IMR-90 (cell line): ENCODE measurements around the gene NRL. TPM values are rescaled to one million over a fixed set of nuclear protein-coding genes. Genes with fewer than 3 reads are reported as not detected.

Experiments used
- ATAC-seq: fragments of 200-7000 bp; cut with Tn5 transposase; 2 replicates; pipeline ENCODE4 v1.9.1; 2020; ENCODE audit warnings: low read depth, mild to moderate bottlenecking, moderate library complexity
- BruUV-seq: library from RNA; stranded (reverse); fragments of 400-500 nt; replicated peaks from 2 replicates; lab custom pipeline; 2021; lab: Mats Ljungman, UMichigan
- CTCF ChIA-PET: fragments of 300-600 bp; formaldehyde crosslinking; extraction: SDS; loops from one replicate; lab custom pipeline; 2021; ENCODE audit warnings: antibody characterized with exemption; lab: Yijun Ruan, JAX
- POLR2A ChIA-PET: fragments of 300-600 bp; sonication (Branson Sonifier 250); formaldehyde crosslinking; loops from one replicate; lab custom pipeline; 2022; ENCODE audit warnings: antibody characterized with exemption; ENCODE audit not compliant: unreplicated experiment; lab: Charles Lee
- DNase-seq: peaks from one replicate; pipeline ENCODE4 v3.0.0; 2013
- H2AFZ ChIP-seq: replicated peaks from 2 replicates; pipeline ENCODE3; 2013; ENCODE audit warnings: low read length, mild to moderate bottlenecking; ENCODE audit not compliant: poor library complexity
- H2AK5ac ChIP-seq: 2 replicates; pipeline ENCODE4 v1.6.1; 2013; ENCODE audit warnings: low read depth, low read length, inconsistent platforms
- H2AK9ac ChIP-seq: replicated peaks from 2 replicates; pipeline ENCODE3; 2013; ENCODE audit warnings: mild to moderate bottlenecking, low read depth, low read length, moderate library complexity; ENCODE audit not compliant: poor library complexity
- H2BK120ac ChIP-seq: 2 replicates; pipeline ENCODE4 v1.6.1; 2013; ENCODE audit warnings: low read depth, low read length, inconsistent platforms
- H2BK15ac ChIP-seq: 3 replicates; pipeline ENCODE4 v1.6.1; 2013; ENCODE audit warnings: low read depth, low read length, inconsistent platforms
- H2BK20ac ChIP-seq: 2 replicates; pipeline ENCODE4 v1.6.1; 2013; ENCODE audit warnings: low read depth, mild to moderate bottlenecking, inconsistent platforms, low read length, moderate library complexity
- H2BK5ac ChIP-seq: 2 replicates; pipeline ENCODE4 v1.6.1; 2013; ENCODE audit warnings: mild to moderate bottlenecking, low read depth, low read length, inconsistent platforms; ENCODE audit not compliant: poor library complexity, severe bottlenecking
- H3K14ac ChIP-seq: replicated peaks from 2 replicates; pipeline ENCODE4 v1.6.1; 2013; ENCODE audit warnings: low read depth, low read length, inconsistent platforms
- H3K18ac ChIP-seq: 2 replicates; pipeline ENCODE4 v1.6.1; 2013; ENCODE audit warnings: low read depth, low read length, control low read depth
- H3K23ac ChIP-seq: 2 replicates; pipeline ENCODE4 v1.6.1; 2013; ENCODE audit warnings: low read depth, low read length, inconsistent platforms
- H3K27ac ChIP-seq: 2 replicates; pipeline ENCODE4 v1.5.1; 2013; ENCODE audit warnings: mild to moderate bottlenecking, control low read depth, low read length; ENCODE audit not compliant: insufficient read depth
- H3K27me3 ChIP-seq: 2 replicates; pipeline ENCODE4 v1.6.1; 2013; ENCODE audit warnings: low read length; ENCODE audit not compliant: control insufficient read depth, insufficient read depth
- H3K36me3 ChIP-seq: 2 replicates; pipeline ENCODE4 v1.6.1; 2013; ENCODE audit warnings: low read length, mixed read lengths; ENCODE audit not compliant: control insufficient read depth, insufficient read depth
- H3K4ac ChIP-seq: 2 replicates; pipeline ENCODE4 v1.6.1; 2013; ENCODE audit warnings: low read depth, low read length, inconsistent platforms
- H3K4me1 ChIP-seq: 2 replicates; pipeline ENCODE4 v1.6.1; 2013; ENCODE audit warnings: low read length, mixed read lengths; ENCODE audit not compliant: control insufficient read depth, insufficient read depth
- H3K4me2 ChIP-seq: 2 replicates; pipeline ENCODE4 v1.6.1; 2013; ENCODE audit warnings: low read depth, mild to moderate bottlenecking, control low read depth, low read length, moderate library complexity
- H3K4me3 ChIP-seq: 2 replicates; pipeline ENCODE4 v1.5.1; 2013; ENCODE audit warnings: low read depth, mild to moderate bottlenecking, control low read depth, low read length, moderate library complexity; ENCODE audit not compliant: insufficient read depth
- H3K56ac ChIP-seq: 2 replicates; pipeline ENCODE4 v1.6.1; 2013; ENCODE audit warnings: low read length, inconsistent platforms; ENCODE audit not compliant: insufficient read depth; ENCODE audit errors: extremely low read depth
- H3K79me1 ChIP-seq, 2 experiments: 2 replicates each; pipeline ENCODE4 v1.6.1; 2013; ENCODE audit warnings: low read length in 2 of 2, inconsistent platforms in 1 of 2, low read depth in 1 of 2
- H3K9ac ChIP-seq: 2 replicates; pipeline ENCODE4 v1.6.1; 2013; ENCODE audit warnings: low read depth, low read length, control low read depth
- H3K9me1 ChIP-seq: 2 replicates; pipeline ENCODE4 v1.6.1; 2013; ENCODE audit warnings: low read length, inconsistent platforms; ENCODE audit not compliant: insufficient read depth
- H3K9me3 ChIP-seq: 2 replicates; pipeline ENCODE4 v1.6.1; 2013; ENCODE audit warnings: low read length; ENCODE audit not compliant: control insufficient read depth, insufficient read depth
- H4K20me1 ChIP-seq: 2 replicates; pipeline ENCODE4 v1.6.1; 2013; ENCODE audit warnings: low read length, inconsistent platforms; ENCODE audit not compliant: insufficient read depth
- H4K5ac ChIP-seq: 2 replicates; pipeline ENCODE4 v1.6.1; 2013; ENCODE audit warnings: mild to moderate bottlenecking, low read depth, low read length, control low read depth
- H4K8ac ChIP-seq, 2 experiments: 2 replicates each; pipeline ENCODE4 v1.6.1; 2013; ENCODE audit warnings: low read depth in 2 of 2, low read length in 2 of 2, control low read depth in 1 of 2, inconsistent platforms in 1 of 2
- H4K91ac ChIP-seq: 2 replicates; pipeline ENCODE4 v1.6.1; 2013; ENCODE audit warnings: low read depth, low read length, inconsistent platforms; ENCODE audit not compliant: insufficient read depth
- BHLHE40 ChIP-seq: fragments of 150-350 bp; IDR thresholded peaks from 2 replicates; pipeline ENCODE4 v1.6.1; 2016; ENCODE audit warnings: mild to moderate bottlenecking, low read depth, low read length
- CEBPB ChIP-seq: IDR thresholded peaks from 2 replicates; pipeline ENCODE4 v1.6.1; 2012; ENCODE audit warnings: low read depth, low read length, improper control_type of control experiment
- CHD1 ChIP-seq: IDR thresholded peaks from 2 replicates; pipeline ENCODE4 v1.6.1; 2012; ENCODE audit warnings: low read depth, low read length, improper control_type of control experiment
- ELK1 ChIP-seq: fragments of 150-350 bp; IDR thresholded peaks from 2 replicates; pipeline ENCODE4 v1.6.1; 2016; ENCODE audit warnings: low read depth, mild to moderate bottlenecking, low read length, moderate library complexity, borderline replicate concordance
- FOS ChIP-seq: fragments of 150-350 bp; IDR thresholded peaks from 2 replicates; pipeline ENCODE4 v1.6.1; 2016; ENCODE audit warnings: low read depth, low read length
- MXI1 ChIP-seq: IDR thresholded peaks from 2 replicates; pipeline ENCODE4 v1.6.1; 2012; ENCODE audit warnings: low read depth, mild to moderate bottlenecking, low read length, moderate library complexity, borderline replicate concordance
- NFE2L2 ChIP-seq: fragments of 150-350 bp; IDR thresholded peaks from 2 replicates; pipeline ENCODE4 v1.6.1; 2016; ENCODE audit warnings: low read depth, mild to moderate bottlenecking, low read length
- POLR2A ChIP-seq: IDR thresholded peaks from 2 replicates; pipeline ENCODE4 v1.6.1; 2012; ENCODE audit warnings: mild to moderate bottlenecking, low read depth, low read length
- RCOR1 ChIP-seq: IDR thresholded peaks from 2 replicates; pipeline ENCODE4 v1.6.1; 2012; ENCODE audit warnings: mild to moderate bottlenecking, low read length, improper control_type of control experiment; ENCODE audit not compliant: insufficient replicate concordance
- SMC3 ChIP-seq: fragments of 150-350 bp; IDR thresholded peaks from 2 replicates; pipeline ENCODE4 v1.6.1; 2016; ENCODE audit warnings: low read depth, mild to moderate bottlenecking, antibody characterized with exemption, low read length, moderate library complexity
- WGBS, 2 experiments: methylation state at CpG; one replicate each; pipeline versions ENCODE4 v1.1.5 to v1.1.7; 2013; ENCODE audit warnings: missing lambda C conversion rate in 2 of 2; ENCODE audit not compliant: insufficient read length in 1 of 2; ENCODE audit errors: extremely low coverage in 2 of 2; 5-methylcytosine and 5-hydroxymethylcytosine counted together
- dilution Hi-C: fragments of 300-500 bp; cut with HindIII; formaldehyde crosslinking; loops from one replicate; pipeline ENCODE4 v1.14.3; 2018; ENCODE audit warnings: low sequenced_read_pairs; ENCODE audit not compliant: unreplicated experiment
- in situ Hi-C: fragments of 300-500 bp; cut with MboI; formaldehyde crosslinking; loops from 3 replicates; pipeline ENCODE4 v1.14.3; 2019; ENCODE audit warnings: low sequenced_read_pairs, inconsistent platforms, mixed read lengths
- intact Hi-C: fragments of 100-400 bp; cut with micrococcal nuclease; formaldehyde crosslinking; loops from 2 replicates; pipeline ENCODE4 v1.10.0; 2022
- polyA plus RNA-seq, 3 experiments: library from polyadenylated mRNA; depleted of rRNA; stranded (reverse); fragments of >200 nt; gene quantifications; 2 replicates each; pipeline ENCODE4 v1.2.3, GENCODE V29; 2012; ENCODE audit warnings: low replicate concordance in 1 of 3
- total RNA-seq: library from RNA; depleted of rRNA; stranded (reverse); fragments of >200 nt; gene quantifications from 2 replicates; pipeline ENCODE4 v1.2.3, GENCODE V29; 2012

The NRL gene
- total and polyA plus RNA-seq, 2 of the 4 experiments (the other 2 are of a cell fraction) = 0.18 to 0.70 TPM

DNA sequence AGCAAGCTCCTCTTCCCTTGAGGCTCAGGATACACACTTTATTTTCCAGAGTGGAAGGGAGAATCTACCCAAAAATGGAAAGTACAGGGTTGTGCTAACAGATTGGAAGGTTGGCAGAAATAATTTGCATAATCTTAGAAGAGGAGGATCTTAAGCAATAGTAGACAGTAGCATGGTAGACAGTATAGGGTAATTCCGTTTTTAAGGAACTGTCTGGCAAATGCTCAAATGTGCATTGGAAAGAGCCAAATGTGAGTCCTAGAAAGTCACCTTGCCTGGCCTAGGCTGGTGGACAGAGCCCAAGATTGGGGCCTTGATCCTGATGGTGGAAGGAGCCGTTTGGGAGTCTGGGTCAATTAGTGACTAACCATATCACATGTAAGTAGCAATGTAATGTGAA lies 76.1 kb downstream of the NRL start:
- H2BK20ac ChIP-seq = no peak overlapping the region
- H3K27me3 ChIP-seq = peaks cover 4% of the 10 kb centered on the region
- H2AK9ac ChIP-seq = no peak overlapping the region
- no peak overlapping the region for H3K18ac ChIP-seq
- H3K36me3 ChIP-seq = no peaks in the 10 kb centered on the region
- no peak overlapping the region for H4K91ac ChIP-seq
- TF ChIP-seq ELK1 (no peak), CHD1 (no peak), NFE2L2 (no peak), POLR2A (no peak), SMC3 (no peak), MXI1 (no peak), BHLHE40 (no peak), CEBPB (no peak), FOS (no peak), RCOR1 (no peak)
- no peaks in the 10 kb centered on the region for H3K9me3 ChIP-seq
- DNase-seq = no peak
- no TSS peak for BruUV-seq
- H3K79me1 ChIP-seq = no peaks in the 10 kb centered on the region
- in situ Hi-C loops = loop anchor here (10.0 kb wide), 1 partner anchor 54 kb away; the partner anchor contains the start of gene DHRS4L2
- no peak overlapping the region for H3K23ac ChIP-seq
- H3K27ac ChIP-seq = no peak overlapping the region
- no peak overlapping the region for H2BK120ac ChIP-seq
- H2AK5ac ChIP-seq = no peak overlapping the region
- H3K9ac ChIP-seq = no peak overlapping the region
- H4K8ac ChIP-seq = no peak overlapping the region
- no peak overlapping the region for H4K5ac ChIP-seq
- H3K4me1 ChIP-seq = no peaks in the 10 kb centered on the region
- no peaks in the 10 kb centered on the region for H3K9me1 ChIP-seq
- no peak overlapping the region for H2AFZ ChIP-seq
- H3K14ac ChIP-seq = no peak overlapping the region
- H3K56ac ChIP-seq = no peak overlapping the region
- no peak overlapping the region for H3K4me2 ChIP-seq
- CTCF ChIA-PET = no interaction called here
- H3K4me3 ChIP-seq = no peak overlapping the region
- H2BK5ac ChIP-seq = no peak overlapping the region
- dilution Hi-C loops = no loop called here
- no peak overlapping the region for H2BK15ac ChIP-seq
- H3K4ac ChIP-seq = no peak overlapping the region
- POLR2A ChIA-PET = no interaction called here
- WGBS, 2 experiments = no CpG with 5 or more reads among the region's 2 CpGs
- ATAC-seq = no peak
- H4K20me1 ChIP-seq = no peaks in the 10 kb centered on the region
- intact Hi-C loops = no loop called here
